Measurements from ENCODE around the gene CLPTM1L. TPM values are rescaled to one million over a fixed set of nuclear protein-coding genes. Genes with fewer than 3 reads are reported as not detected.

The CLPTM1L gene
- total and polyA plus RNA-seq, 2 donors (not counting 1 experiment from before 2014, with no cell fraction given): 78.4 to 99.9 TPM

DNA sequence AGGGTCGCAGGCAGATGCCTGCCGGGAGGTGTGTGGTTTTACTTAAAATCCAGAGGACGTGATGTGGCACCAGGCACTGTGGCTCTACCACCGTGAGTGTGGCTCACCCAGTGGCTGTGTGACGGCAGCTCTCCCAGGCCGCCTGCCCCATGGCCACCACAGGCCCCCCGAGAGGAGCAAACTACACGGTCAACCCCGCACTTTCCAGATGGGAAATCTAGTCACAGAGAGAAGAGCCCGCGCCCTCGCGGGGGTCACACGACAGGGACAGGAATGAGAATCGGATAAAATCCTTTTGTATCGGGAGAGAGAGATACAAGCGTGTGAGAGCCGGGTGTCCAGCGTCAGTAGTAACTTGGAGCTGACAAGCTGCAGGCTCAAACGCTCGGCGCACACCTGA is 74.5 kb downstream of the CLPTM1L start:
- H3K79me2 ChIP-seq (ENCODE audit: control insufficient read depth, insufficient read depth, low read length): no peaks in the 10 kb centered on the region
- Mint-ChIP-seq H3K4me3 (no peak overlapping the region), H3K27me3 (no peaks in the 10 kb centered on the region), H3K27ac (no peak overlapping the region), H3K4me1 (no peaks in the 10 kb centered on the region), H3K9me3 (ENCODE audit: insufficient read depth) (no peaks in the 10 kb centered on the region)
- no peak overlapping the region for H3K4me2 ChIP-seq (replicated peaks; ENCODE audit: low read depth, low read length, poor library complexity, severe bottlenecking)
- no peak overlapping the region for H3K27ac ChIP-seq (ENCODE audit: low read length in 2 of 2)
- H3K4me1 ChIP-seq (ENCODE audit: control insufficient read depth in 2 of 2, insufficient read depth in 2 of 2, low read length in 2 of 2): no peaks in the 10 kb centered on the region
- ATAC-seq (ENCODE audit: low read depth): no peak
- DNase-seq: no peak
- TF ChIP-seq, protein P1, sequence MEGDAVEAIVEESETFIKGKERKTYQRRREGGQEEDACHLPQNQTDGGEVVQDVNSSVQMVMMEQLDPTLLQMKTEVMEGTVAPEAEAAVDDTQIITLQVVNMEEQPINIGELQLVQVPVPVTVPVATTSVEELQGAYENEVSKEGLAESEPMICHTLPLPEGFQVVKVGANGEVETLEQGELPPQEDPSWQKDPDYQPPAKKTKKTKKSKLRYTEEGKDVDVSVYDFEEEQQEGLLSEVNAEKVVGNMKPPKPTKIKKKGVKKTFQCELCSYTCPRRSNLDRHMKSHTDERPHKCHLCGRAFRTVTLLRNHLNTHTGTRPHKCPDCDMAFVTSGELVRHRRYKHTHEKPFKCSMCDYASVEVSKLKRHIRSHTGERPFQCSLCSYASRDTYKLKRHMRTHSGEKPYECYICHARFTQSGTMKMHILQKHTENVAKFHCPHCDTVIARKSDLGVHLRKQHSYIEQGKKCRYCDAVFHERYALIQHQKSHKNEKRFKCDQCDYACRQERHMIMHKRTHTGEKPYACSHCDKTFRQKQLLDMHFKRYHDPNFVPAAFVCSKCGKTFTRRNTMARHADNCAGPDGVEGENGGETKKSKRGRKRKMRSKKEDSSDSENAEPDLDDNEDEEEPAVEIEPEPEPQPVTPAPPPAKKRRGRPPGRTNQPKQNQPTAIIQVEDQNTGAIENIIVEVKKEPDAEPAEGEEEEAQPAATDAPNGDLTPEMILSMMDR (IDR thresholded peaks at IDR 0.05): no peak
- TF ChIP-seq EZH2 (IDR thresholded peaks at IDR 0.05; ENCODE audit: borderline replicate concordance, insufficient read depth, low read depth, low read length, poor library complexity, severe bottlenecking): no peak
- H3K9ac ChIP-seq (ENCODE audit: low read length): no peak overlapping the region
- H3K36me3 ChIP-seq (replicated peaks in 1 of 2; ENCODE audit: control extremely low read depth in 1 of 2, control insufficient read depth in 1 of 2, extremely low read depth in 1 of 2, insufficient read depth in 2 of 2, low read length in 1 of 2): no peaks in the 10 kb centered on the region
- no peak overlapping the region for H3K4me3 ChIP-seq (ENCODE audit: control extremely low read depth in 1 of 5, extremely low read depth in 1 of 5, insufficient read depth in 1 of 5, low read depth in 2 of 5, low read length in 4 of 5)
- ChIA-PET POLR2A (no interaction called here), CTCF (no interaction called here)
- H4K20me1 ChIP-seq (ENCODE audit: control insufficient read depth, insufficient read depth, low read length, poor library complexity, severe bottlenecking): no peaks in the 10 kb centered on the region
- H3K9me3 ChIP-seq (ENCODE audit: control extremely low read depth in 1 of 3, control insufficient read depth in 2 of 3, insufficient read depth in 1 of 3, low read length in 2 of 3): no peaks in the 10 kb centered on the region
- WGBS (ENCODE audit: insufficient coverage): 99% methylated on average over 15 of the region's 22 CpGs
- H2AFZ ChIP-seq (ENCODE audit: insufficient read depth, low read depth, low read length, poor library complexity, severe bottlenecking): no peak overlapping the region
- H3K27me3 ChIP-seq (replicated peaks in 1 of 4; ENCODE audit: control extremely low read depth in 1 of 4, control insufficient read depth in 3 of 4, insufficient read depth in 4 of 4, low read length in 3 of 4): no peaks in the 10 kb centered on the region
- intact Hi-C loops (cut with micrococcal nuclease): no loop called here

DNA sequence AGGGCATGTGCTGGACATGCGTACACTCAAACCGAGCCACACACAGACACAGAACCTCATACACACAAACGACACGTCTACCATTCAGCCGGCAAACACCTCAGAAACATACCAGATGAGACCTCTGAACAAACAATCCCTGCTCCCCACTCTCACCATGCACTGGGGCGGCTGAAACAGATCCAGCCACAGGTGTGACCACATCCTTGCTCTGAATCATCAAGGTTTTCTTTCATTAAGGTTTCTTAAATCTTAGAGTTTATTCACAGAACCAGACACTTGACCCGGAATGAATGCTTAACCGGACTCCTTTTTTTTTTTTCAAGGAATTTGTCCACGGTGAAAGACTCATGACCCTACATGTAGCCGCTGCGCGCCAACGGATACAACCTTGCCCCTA is 76.2 kb downstream of the CLPTM1L start:
- Histone ChIP-seq H3K9ac (ENCODE audit: low read length) (no peak overlapping the region), H3K27me3 (replicated peaks in 1 of 4; ENCODE audit: control extremely low read depth in 1 of 4, control insufficient read depth in 3 of 4, insufficient read depth in 4 of 4, low read length in 3 of 4) (no peaks in the 10 kb centered on the region), H4K20me1 (ENCODE audit: control insufficient read depth, insufficient read depth, low read length, poor library complexity, severe bottlenecking) (no peaks in the 10 kb centered on the region), H3K9me3 (ENCODE audit: control extremely low read depth in 1 of 3, control insufficient read depth in 2 of 3, insufficient read depth in 1 of 3, low read length in 2 of 3) (peaks cover 0 to 11% (median 0%) of the 10 kb centered on the region in 3 donors), H3K4me3 (ENCODE audit: control extremely low read depth in 1 of 5, extremely low read depth in 1 of 5, insufficient read depth in 1 of 5, low read depth in 2 of 5, low read length in 4 of 5) (no peak overlapping the region), H3K79me2 (ENCODE audit: control insufficient read depth, insufficient read depth, low read length) (no peaks in the 10 kb centered on the region), H3K4me2 (replicated peaks; ENCODE audit: low read depth, low read length, poor library complexity, severe bottlenecking) (no peak overlapping the region), H3K36me3 (replicated peaks in 1 of 2; ENCODE audit: control extremely low read depth in 1 of 2, control insufficient read depth in 1 of 2, extremely low read depth in 1 of 2, insufficient read depth in 2 of 2, low read length in 1 of 2) (no peaks in the 10 kb centered on the region), H3K4me1 (ENCODE audit: control insufficient read depth in 2 of 2, insufficient read depth in 2 of 2, low read length in 2 of 2) (no peaks in the 10 kb centered on the region), H2AFZ (ENCODE audit: insufficient read depth, low read depth, low read length, poor library complexity, severe bottlenecking) (no peak overlapping the region), H3K27ac (ENCODE audit: low read length in 2 of 2) (no peak overlapping the region)
- Mint-ChIP-seq H3K27ac (no peak overlapping the region), H3K9me3 (ENCODE audit: insufficient read depth) (no peaks in the 10 kb centered on the region), H3K4me1 (no peaks in the 10 kb centered on the region), H3K4me3 (no peak overlapping the region), H3K27me3 (no peaks in the 10 kb centered on the region)
- POLR2A ChIA-PET: no interaction called here
- DNase-seq: no peak
- CTCF ChIA-PET: no interaction called here
- no peak for ATAC-seq (ENCODE audit: low read depth)
- 95% methylated on average over 13 of the region's 13 CpGs for WGBS (ENCODE audit: insufficient coverage)
- intact Hi-C loops (cut with micrococcal nuclease): no loop called here
- TF ChIP-seq, protein P1 (IDR thresholded peaks at IDR 0.05): no peak
- TF ChIP-seq EZH2 (IDR thresholded peaks at IDR 0.05; ENCODE audit: borderline replicate concordance, insufficient read depth, low read depth, low read length, poor library complexity, severe bottlenecking): no peak
